Activated effector memory CD4-positive, alpha-beta T cell treated with Interleukin-2 at 50 U/mL for 16 hours (primary cell): ENCODE data around the gene SLC14A1.

Source experiments
- DNase-seq: peaks from one replicate; pipeline ENCODE4 v3.0.0-alpha.2; 2020

The SLC14A1 gene

DNA sequence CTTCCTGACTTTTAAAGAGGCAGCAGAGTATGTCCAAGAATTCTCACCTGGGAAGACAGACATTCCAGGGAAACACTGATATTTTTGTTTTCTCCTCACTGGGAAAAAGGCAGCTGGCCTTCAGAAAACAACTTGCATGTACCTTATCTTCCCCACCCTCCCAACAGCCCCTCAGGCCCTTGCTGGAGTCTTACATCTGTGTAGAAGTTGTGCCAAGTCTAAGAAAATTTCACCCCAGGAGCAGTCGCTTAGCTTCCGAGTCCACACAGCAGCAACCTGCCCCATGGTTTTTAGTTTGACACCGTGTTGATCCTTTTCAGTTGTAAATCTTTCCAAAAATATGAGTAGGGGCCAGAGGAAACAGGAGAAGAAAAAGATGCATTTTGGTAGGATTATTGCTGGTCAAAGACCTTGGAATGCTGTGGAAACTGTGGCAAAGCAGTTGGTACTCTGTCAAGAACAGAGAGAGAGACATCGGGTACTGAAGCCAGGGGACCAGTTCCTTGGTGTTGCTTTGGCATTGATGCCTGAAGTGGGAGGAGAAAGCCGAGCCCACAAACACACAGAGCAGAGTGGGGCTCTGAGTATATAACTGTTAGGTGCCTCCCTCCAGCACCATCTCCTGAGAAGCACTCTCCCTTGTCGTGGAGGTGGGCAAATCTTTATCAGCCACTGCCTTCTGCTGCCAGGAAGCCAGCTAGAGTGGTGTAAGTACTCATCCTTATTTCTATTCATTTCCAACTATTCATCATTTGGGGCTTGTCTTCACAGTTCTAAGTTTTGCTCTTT is at the start of gene SLC14A1:
Gene SLC14A1, plus strand, starts transcription at position 615 of the 789 bp plus-strand sequence. CDS start 6,140 bp downstream, outside the sequence.
- no peak for DNase-seq

DNA sequence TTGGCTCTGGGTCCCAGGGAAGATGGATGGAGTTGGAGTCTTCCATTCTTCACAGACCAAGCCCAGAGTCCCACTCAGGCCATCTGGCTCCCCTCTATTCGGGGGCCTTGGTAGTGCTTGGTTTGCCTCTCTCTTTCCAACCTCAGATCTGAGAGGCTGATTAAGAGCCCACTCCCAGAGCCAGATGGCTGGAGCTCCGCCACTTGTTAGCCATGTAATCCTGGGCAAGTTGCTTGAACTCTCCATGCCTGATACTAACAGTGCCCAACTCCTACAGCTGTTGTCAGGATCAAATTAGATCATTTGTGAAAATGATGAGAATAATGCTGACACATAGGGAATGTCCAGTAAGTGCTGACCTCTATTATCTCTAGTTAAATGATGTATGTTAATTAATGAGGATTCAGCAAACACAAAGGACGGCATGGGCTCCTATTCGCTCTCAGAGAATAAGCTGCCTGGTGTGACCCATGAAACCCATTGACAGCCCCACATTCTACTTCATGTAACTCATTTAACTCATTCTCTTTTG is 46.6 kb upstream of the SLC14A1 start:
- DNase-seq: no peak

DNA sequence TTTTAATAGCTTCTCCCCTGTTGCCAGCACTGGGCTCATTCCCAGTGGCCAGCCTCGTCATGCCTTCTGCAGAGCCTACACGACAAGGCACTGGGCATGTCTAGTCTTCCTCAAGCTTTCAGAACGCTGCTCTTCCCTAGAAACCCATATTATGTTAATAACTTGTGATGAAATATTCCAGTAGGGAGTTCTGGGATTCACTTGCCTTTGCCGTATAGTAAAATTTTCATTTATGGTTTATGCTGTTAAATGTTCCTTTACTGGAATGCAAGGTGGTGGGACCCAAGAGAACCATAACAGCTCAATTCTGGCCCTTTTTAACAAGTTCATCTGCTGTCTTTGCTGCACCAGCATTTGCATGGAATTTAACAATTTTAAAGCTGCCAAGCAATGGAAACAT is 45.5 kb upstream of the SLC14A1 start:
- DNase-seq: no peak

DNA sequence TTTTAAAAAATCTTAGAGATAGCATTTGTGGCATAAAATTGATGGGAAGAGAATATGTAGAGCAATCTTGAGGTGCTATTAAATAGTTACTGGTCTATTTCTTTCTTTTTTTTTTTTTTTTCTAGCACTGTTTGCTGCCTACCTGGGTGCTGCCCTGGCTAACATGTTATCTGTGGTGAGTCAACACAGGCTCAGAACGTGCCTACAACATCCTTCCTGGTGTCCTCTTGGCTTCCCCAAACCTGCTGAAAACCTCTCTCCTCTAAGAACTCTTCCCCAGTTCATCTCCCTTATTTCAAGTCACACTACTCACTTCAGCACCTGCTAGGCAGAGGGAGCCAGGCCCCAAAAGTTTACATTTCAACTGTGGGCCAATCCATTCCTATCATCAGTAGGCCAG is 45.1 kb upstream of the SLC14A1 start:
- DNase-seq: no peak

DNA sequence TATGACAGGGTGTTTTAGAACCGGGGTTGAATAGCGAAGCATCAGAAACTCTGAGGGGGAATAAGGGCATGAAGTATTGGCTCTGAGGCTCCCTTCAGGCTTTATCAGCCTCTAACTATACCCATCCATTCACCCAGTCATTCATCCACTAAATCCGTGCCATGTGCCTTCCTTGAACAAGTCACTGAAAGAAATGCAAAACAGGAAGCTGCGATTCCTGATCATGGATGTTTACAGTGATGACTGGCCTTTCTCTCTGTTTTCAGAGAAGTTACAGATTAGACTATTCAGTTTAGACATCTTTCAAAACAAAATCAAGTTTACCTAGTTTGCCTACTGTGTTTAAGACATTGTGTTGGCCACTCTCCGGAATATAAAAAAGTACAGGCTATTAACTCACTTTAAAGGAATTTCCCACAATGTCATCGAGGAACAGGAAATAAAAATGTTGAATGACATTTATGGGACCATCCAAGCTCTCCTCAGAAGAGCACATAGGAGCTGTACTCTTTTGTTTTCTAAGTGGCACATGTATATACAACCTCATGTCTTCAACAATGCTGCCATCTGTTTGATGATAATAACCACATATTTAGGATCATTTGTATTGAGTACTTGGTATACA is 43.8 kb upstream of the SLC14A1 start:
- no peak for DNase-seq

DNA sequence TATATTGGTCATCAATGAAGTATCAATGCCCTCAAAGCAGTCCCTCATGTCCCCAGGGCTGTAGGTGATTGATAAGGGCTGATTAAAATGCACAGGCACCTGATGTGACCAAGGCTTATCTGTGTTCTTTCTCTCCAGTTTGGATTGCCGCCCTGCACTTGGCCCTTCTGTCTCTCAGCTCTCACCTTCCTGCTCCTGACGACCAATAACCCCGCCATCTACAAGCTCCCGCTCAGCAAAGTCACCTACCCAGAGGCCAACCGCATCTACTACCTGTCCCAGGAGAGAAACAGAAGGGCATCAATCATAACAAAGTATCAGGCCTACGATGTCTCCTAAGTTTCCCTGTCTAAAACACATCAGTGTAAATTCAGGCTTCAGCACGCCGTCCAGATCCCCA is 41.8 kb upstream of the SLC14A1 start:
- DNase-seq: no peak

DNA sequence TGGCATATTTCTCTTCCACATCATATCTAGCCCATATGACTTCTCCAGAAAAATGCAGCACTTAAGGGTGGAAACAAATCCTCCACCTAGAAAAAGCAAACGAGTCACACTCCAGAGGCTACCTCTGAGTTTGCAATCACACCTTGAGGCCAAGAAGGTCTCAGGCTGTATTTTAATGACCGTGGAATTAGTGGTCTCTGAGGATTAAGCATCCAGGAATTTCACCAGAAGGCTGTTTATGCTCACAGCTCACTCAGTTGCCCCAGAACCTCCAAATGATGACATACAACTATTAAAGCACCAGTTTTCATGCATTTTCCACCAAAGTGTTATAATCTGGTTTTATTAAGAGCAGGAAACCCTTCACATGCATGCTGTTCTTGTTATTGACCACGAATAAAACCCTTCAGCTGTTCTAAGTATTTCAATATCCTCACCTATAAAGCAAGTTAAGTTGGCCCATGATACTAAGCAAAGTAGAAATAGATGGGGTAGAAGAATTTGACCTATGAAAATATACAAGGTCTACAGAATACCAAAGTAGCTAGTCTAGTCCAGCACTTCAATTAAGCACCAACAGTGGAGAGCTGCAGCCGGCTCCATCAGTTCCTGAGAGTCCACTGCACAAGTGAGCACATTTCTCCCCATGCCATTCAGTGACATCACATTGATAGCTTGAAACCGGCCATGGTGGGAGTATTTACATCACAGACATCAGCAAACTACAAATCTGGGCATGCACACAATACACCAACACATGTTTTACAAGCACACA is 39.5 kb upstream of the SLC14A1 start:
- DNase-seq: no peak

DNA sequence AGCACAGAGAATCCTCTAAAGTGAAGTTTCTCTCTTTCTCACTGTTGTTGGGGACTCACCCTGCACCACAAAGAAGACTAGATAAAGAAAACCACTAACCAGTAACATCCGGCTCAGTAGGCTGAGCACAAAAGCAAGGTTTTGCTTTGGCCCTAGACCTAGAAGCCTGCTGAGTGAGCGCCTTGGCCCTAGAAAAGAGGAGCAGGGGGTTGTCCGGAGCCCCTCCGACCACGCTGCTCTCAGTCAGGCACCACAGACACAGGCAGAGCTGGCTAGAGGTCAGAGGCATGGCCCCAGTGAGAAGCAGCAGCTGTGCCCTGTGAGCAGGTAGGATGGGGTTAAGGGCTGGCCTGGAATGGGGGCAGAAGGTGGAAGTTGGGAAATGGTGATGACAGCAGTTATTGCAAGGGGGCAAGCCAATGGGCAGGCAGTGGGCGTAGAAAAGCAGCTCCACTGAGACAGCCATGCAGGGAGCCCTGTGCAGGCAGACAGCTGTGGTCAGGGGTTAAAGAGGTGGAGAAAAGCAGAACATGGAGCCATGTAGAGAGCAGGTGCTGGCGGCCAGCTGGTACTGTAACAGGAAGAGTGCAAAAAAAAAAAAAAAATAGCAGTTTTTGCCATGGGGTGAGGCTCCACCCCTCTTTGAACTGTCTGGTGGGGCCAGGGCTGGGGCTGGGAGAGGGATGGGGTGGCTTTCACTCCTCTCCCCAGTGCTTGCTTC is 36.9 kb upstream of the SLC14A1 start:
- DNase-seq: peak; percentile 39

DNA sequence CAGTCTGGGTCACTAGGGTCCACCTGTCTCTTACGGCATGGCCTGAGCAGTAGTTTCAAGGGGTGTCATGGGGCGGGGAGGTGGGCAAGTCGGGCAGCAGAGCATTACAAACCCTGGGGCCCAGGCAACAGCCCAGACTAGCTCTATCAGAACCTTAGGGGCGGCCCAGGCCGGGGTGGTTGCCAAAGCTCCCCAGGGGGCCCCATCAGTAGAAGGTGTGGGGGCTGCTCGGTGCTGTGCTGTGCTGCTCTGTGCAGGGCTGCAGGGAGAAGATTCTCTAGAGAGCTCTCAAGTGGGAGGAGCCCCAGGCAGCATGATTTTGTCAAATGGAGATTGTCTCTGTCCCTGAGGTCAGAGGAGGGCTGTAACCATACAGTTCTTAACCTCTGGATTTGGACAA is 36.4 kb upstream of the SLC14A1 start:
- DNase-seq: no peak

DNA sequence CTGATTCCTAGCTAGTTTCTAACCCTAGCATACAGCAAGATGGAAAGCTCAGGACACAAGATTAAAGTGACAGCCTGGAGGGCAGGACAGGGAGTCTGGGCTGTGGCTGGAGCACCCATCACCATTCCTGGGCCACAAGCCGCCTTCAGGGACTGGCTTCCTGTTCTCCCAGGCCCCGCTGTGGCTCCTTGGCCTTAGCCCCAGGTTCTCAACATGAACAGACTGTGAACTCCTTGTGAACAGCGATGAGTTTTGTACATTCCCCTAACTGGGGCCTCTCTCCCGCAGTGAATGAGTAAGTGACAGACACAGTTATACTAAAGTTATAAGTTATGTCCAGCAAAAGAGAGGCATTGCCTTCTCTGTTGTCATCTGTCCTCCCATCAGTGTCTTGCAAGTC is 35.9 kb upstream of the SLC14A1 start:
- no peak for DNase-seq

DNA sequence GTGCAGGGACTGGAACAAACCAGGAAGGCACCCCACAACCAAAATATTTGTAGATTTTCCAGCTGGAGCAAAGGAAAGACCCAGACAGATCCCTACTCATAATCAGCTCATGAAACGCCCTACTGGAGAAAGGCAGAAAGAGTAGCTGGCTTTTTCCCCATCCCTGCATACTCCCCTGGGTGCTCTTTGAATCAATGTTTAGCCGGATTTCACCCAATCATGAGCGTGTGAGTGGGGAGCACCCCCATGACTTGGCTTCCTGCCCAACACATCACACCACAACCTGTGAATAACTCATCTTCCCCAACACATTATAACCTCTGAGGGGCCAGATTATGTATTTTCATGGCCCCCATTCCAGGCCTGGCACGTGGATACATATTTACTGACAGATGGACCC is 35.1 kb upstream of the SLC14A1 start:
- DNase-seq: peak; percentile 37

DNA sequence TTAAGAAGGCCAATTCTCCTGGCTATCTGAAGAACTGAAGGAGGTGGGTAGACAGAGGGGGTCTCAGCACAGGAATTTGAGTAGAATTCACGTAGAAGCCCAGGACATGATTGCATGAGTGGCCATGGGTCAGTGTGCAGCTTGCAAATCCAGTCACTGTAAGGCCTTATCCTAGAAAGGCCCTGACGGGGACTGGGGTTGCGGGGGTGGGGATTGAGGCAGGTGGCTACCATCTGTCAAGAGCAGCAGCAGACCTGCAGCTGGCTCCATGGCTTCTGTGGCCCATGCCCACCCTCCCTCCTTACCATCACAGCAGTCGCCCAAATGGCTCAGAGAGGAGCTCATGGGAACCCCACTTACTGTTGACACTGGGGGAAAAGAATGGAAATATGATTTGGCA is 34.6 kb upstream of the SLC14A1 start:
- DNase-seq: no peak

DNA sequence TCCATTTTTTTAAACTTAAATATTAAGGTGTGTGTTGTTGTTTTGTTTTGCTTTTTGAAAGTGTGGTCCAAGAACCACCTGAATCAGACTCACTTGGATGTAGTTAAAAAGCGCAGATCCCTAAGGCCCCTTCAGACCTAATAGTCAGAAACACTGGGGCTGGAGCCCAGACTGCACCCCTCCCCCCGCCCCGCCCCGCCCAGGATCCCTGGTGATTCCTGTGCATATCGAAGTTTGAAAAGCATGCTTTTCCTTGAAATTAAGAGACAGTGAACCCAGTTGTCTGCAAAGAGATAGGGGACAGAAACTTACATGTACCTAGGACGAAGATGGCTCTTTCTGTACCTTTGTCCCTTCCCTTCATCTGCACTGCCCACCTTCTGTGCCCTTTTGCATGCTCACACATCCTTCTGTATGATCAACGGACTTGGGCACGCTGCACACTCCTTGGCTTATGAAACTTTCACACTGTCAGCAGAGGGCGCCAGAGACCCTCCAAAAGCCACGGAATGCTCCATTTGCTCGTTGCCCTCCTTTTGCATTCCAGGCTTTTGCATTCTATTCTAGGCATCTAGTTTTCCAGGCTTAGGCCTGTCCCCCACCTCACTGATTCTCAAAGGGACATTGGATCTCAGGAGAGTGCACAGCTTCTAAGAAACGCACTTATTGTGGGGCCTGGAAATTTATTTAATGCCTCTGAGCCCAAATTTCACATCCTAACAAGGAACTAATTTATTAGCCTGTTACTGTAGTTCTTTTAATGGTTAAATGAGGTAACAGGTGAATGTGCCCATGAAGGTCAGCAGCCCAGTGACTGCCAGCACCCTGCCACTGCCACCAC is 32.8 kb upstream of the SLC14A1 start:
- DNase-seq: peak; percentile 64

DNA sequence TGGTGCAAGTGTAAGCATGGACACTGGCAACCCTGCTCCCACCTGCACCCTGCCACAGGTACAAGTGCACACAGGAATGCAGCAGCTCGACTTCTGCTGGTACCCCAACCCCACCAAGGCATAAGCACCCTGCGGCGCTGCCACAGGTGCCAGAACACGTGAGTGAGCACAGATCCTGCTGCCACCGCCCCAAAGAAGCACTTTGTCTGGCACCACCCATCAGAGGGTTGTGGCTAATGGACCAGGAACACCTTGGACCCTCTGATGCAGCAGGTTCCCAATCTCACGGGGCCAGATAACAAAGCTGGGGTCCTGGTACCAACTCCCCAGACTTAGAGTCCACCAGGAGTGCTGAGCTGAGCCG is 32.2 kb upstream of the SLC14A1 start:
- no peak for DNase-seq

DNA sequence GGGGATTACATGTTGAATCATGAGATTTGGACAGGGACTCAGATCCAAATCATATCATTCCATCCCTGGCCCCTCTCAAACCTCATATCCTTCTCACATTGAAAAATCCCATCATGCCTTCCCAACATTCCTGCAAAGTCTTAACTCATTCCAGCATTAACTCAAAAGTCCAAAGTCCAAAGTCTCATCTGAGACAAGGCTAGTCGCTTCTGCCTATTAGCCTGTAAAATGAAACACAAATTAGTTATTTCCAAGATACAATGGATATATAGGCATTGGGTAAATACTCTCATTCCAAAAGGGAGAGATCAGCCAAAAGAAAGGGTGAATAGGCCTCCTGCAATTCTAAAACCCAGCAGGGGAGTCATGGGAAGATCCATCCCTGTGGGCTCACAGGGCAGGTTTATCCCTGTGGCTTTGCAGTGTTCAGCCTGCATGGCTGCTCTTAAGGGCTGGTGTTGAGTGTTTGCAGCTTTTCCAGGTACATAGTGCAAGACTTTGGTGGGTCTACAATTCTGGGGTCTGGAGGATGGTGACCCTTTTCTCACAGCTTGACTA is 21.2 kb upstream of the SLC14A1 start:
- no peak for DNase-seq

DNA sequence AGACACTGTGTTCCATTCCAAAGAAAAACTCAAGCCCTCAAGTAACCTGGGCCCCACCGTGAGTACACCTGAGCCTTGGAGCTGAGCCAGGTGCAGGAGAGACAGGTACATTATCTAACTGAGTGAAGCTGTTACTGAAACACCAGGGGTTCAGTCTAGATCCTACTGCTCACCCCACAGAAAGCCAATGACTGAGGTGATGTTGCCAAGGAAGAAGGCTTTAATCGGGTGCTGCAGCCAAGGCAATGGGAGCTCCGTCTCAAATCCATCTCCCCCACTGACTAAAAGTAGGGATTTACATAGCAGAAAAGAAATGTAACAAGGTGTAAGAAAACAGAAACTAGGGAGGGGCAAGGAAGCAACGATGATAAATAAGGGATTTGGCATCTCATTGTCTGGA is 15.2 kb upstream of the SLC14A1 start:
- DNase-seq: no peak

DNA sequence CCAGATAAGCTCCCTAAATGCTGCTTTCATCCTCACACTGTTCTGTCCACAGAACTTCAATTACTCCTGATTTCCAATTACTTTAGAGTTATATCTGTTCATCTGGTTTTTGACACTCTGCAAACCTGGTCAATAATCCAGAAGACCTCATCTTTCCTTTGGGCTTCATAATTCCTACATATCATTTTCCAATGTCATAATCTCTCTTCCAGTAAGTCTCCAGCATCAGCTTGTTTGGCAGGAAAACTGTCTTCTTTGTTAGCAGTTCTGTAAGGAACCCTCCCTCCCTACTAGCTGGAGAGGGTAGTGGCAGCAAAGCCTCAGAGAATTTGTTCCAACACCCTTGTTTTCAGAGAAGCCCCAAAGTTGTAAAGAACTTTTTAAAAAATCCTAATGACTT is 11.9 kb upstream of the SLC14A1 start:
- DNase-seq: no peak

DNA sequence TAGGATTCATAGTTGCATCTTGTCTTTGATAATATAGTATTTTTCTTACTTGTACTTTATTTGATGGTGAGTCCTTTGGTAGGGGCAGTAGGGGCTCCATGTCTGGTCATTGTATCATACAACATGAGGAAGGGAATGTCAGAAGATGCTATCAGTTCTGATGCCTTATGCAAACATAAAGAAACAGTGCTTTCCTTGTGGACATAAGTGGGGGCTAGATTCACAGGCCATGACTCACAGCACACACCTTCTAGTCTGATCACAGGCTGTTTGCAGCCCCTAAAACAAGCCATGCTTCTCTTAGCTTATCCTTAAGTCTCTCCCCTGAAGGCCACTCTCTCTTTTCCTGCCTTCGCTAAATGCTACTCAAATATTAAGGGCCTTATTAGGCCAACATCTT is 10.7 kb upstream of the SLC14A1 start:
- DNase-seq: no peak

DNA sequence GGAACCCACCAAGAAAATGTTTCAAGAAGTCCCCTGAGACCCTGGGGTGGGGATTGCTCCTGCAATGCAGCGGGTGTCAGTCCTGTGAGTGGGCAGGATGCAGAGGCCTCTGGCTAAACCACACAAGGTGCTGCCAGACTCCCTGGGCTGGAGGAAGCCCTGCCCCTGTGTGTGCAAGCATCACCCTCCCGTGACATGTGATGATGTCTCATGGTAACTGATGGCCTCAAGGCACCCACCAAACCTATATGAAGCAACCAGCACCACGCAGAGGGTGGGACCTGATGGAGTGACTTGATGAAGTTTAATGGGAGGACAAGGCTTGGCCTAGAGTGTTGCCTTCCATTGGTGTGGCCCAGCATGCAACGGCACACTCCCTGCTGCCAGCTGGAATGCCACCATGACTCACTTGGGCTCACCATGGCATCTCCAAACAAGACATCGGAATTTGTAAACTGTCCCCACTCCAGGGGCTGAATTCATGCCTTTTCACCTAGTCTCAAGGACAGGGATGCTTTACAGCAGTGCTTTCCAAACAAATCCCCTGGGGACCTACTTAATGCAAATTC is 8.7 kb upstream of the SLC14A1 start:
- DNase-seq: no peak

DNA sequence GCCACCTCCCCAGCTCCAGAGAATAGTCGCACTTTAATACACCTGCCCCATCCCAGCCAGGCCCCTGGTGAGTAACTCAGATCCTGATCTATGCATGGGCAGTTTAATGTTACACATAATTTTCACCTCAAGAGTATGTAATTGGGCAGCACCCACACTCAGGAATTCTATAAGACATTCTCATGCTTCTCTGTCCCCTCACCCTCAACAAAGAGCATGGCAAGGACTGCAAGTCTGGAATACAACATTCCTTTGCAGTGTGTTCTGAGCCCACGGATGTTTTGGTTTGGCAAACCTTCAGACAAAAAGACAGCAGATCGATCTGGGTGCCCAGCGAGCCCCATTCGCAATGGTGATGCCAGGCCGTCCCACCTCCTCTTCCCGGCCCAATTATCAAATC is 4.9 kb upstream of the SLC14A1 start:
- no peak for DNase-seq

DNA sequence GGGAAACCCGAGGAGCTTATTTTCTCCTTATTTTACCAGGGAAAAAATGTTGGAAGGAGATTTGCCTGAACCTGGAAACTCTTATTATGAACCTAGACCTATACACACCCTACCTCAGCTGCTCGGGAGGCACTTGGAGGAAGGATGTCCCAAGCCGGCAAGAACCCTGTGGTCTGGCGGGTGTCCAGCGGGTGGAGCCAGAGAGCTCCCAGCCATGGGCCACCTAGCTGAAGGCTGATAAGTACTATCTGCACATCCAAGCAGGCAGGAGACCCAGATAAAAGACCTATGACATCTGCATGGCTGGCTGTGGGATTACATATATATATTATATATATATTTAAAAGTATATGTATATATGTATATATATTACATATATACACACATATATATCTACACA is 1.1 kb upstream of the SLC14A1 start:
- DNase-seq: peak; percentile 50
